ENCODE results near the gene NUDC. TPM values are rescaled to one million over a fixed set of nuclear protein-coding genes. Genes with fewer than 3 reads are reported as not detected.
A peak's percentile ranks its signal among the peaks of the same experiment; 100 is the strongest.
"Not testable (repeated sequence)": the region's sequence is repeated elsewhere in the genome, so short reads cannot be mapped to it uniquely, and the experiment has no call there.

NUDC gene
- total RNA-seq, 2 experiments from 2014 or later, result 85.1 to 91.2 TPM

DNA sequence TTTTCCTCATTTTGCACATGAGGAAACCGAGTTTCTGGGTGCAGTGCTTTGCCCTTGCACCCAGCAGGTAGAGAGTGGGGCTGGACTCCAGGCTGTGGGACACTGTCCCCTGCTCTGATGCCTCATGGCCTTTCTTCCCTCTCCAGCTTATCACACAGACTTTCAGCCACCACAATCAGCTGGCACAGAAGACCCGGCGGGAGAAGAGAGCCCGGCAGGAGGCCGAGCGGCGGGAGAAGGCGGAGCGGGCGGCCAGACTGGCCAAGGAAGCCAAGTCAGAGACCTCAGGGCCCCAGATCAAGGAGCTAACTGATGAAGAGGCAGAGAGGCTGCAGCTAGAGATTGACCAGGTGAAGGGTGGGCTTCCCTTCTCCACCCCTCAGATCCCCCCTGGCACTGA, 19.8 kb downstream of the NUDC start:
- H3K27me3 Mint-ChIP-seq (ENCODE audit: low read depth), result no peaks in the 10 kb centered on the region
- H3K4me1 Mint-ChIP-seq (ENCODE audit: low read depth), result peaks cover 3% of the 10 kb centered on the region
- no peak overlapping the region for H3K27ac Mint-ChIP-seq
- CTCF ChIA-PET, result no interaction called here
- H3K9me3 Mint-ChIP-seq (ENCODE audit: insufficient read depth), result no peaks in the 10 kb centered on the region
- no peak overlapping the region for H3K4me3 Mint-ChIP-seq
- POLR2A ChIA-PET, result no interaction called here
- no peak for DNase-seq
- peaks cover 46% of the 10 kb centered on the region for H3K36me3 Mint-ChIP-seq (ENCODE audit: low read depth)
- ATAC-seq, result no peak

DNA sequence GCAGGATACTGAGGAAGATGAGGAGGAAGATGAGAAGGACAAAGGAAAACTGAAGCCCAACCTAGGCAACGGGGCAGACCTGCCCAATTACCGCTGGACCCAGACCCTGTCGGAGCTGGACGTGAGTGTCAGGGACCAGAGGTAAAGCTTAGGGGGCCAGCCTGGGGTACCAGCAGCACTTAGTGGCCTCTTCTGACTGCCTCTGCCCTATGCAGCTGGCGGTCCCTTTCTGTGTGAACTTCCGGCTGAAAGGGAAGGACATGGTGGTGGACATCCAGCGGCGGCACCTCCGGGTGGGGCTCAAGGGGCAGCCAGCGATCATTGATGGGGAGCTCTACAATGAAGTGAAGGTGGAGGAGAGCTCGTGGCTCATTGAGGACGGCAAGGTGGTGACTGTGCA, 21.1 kb downstream of the NUDC start:
- ChIA-PET POLR2A (no interaction called here), CTCF (interaction anchor here (1.0 to 2.2 kb wide), 2 partner anchors 24 to 104 kb away, joined by 3 to 7 read pairs; no protein-coding TSS in a partner anchor)
- peaks cover 49% of the 10 kb centered on the region for H3K36me3 Mint-ChIP-seq (ENCODE audit: low read depth)
- DNase-seq, result no peak
- no peaks in the 10 kb centered on the region for H3K27me3 Mint-ChIP-seq (ENCODE audit: low read depth)
- no peak for ATAC-seq
- H3K4me1 Mint-ChIP-seq (ENCODE audit: low read depth), result peaks cover 3% of the 10 kb centered on the region
- H3K9me3 Mint-ChIP-seq (ENCODE audit: insufficient read depth), result no peaks in the 10 kb centered on the region
- H3K27ac Mint-ChIP-seq, result no peak overlapping the region
- H3K4me3 Mint-ChIP-seq, result no peak overlapping the region

- H3K27me3 Mint-ChIP-seq (ENCODE audit: low read depth), result no peaks in the 10 kb centered on the region
- ATAC-seq (no peak), DNase-seq (no peak)
- CTCF ChIA-PET, result no interaction called here
- no peak overlapping the region for H3K4me3 Mint-ChIP-seq
- peaks cover 43% of the 10 kb centered on the region for H3K36me3 Mint-ChIP-seq (ENCODE audit: low read depth)
- no peaks in the 10 kb centered on the region for H3K4me1 Mint-ChIP-seq (ENCODE audit: low read depth)
- H3K27ac Mint-ChIP-seq, result no peak overlapping the region
- no peaks in the 10 kb centered on the region for H3K9me3 Mint-ChIP-seq (ENCODE audit: insufficient read depth)
- POLR2A ChIA-PET, result no interaction called here
These were observed 23.6 kb downstream of the NUDC start for GRCh38 chr1:26945138-26945537.

GRCh38 chr1:26945728-26946127, 24.2 kb downstream of the NUDC start:
- Mint-ChIP-seq H3K27me3 (ENCODE audit: low read depth) (no peaks in the 10 kb centered on the region), H3K36me3 (ENCODE audit: low read depth) (peaks cover 43% of the 10 kb centered on the region), H3K9me3 (ENCODE audit: insufficient read depth) (no peaks in the 10 kb centered on the region), H3K27ac (no peak overlapping the region), H3K4me3 (no peak overlapping the region), H3K4me1 (ENCODE audit: low read depth) (no peaks in the 10 kb centered on the region)
- CTCF ChIA-PET, result no interaction called here
- no peak for DNase-seq
- no peak for ATAC-seq
- POLR2A ChIA-PET, result no interaction called here

GRCh38 chr1:26946270-26946669, 24.7 kb downstream of the NUDC start:
- H3K27ac Mint-ChIP-seq, result no peak overlapping the region
- H3K4me1 Mint-ChIP-seq (ENCODE audit: low read depth), result no peaks in the 10 kb centered on the region
- peaks cover 41% of the 10 kb centered on the region for H3K36me3 Mint-ChIP-seq (ENCODE audit: low read depth)
- no peaks in the 10 kb centered on the region for H3K9me3 Mint-ChIP-seq (ENCODE audit: insufficient read depth)
- ChIA-PET CTCF (no interaction called here), POLR2A (no interaction called here)
- DNase-seq, result no peak
- ATAC-seq, result no peak
- H3K27me3 Mint-ChIP-seq (ENCODE audit: low read depth), result no peaks in the 10 kb centered on the region
- no peak overlapping the region for H3K4me3 Mint-ChIP-seq

GRCh38 chr1:26948725-26949057, 27.1 kb downstream of the NUDC start:
- H3K4me1 Mint-ChIP-seq (ENCODE audit: low read depth); H3K9me3 Mint-ChIP-seq (ENCODE audit: insufficient read depth); H3K27ac Mint-ChIP-seq; ATAC-seq; H3K4me3 Mint-ChIP-seq; DNase-seq; H3K27me3 Mint-ChIP-seq (ENCODE audit: low read depth); POLR2A ChIA-PET; CTCF ChIA-PET: not testable (repeated sequence)
- peaks cover 24% of the 10 kb centered on the region for H3K36me3 Mint-ChIP-seq (ENCODE audit: low read depth)

GRCh38 chr1:26949266-26949925, 27.9 kb downstream of the NUDC start:
- Mint-ChIP-seq H3K27me3 (ENCODE audit: low read depth) (no peaks in the 10 kb centered on the region), H3K36me3 (ENCODE audit: low read depth) (peaks cover 24% of the 10 kb centered on the region), H3K9me3 (ENCODE audit: insufficient read depth) (no peaks in the 10 kb centered on the region), H3K4me3 (no peak overlapping the region), H3K4me1 (ENCODE audit: low read depth) (no peaks in the 10 kb centered on the region), H3K27ac (no peak overlapping the region)
- CTCF ChIA-PET, result no interaction called here
- no peak for ATAC-seq
- POLR2A ChIA-PET, result no interaction called here
- DNase-seq, result no peak

DNA sequence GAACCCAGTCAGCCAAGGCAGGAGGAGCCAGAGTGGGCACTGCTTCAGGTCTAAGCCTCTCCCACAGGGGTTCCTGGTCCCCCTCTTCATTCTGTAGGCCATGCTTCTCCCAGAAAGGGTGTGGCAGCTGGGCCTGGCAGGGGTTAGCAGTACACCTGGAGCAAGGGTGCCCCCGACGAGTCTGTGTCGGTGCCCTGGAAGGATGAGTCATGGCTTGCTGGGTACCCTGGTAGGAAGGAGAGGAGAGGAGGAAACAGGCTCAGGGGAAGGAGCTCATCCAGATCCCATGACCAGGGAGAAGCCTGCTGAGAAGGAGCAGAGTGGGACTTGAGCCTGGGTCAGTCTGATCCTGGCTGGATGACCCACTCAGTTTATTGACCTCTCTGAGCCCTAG, 28.4 kb downstream of the NUDC start:
- no peaks in the 10 kb centered on the region for H3K4me1 Mint-ChIP-seq (ENCODE audit: low read depth)
- no peak for ATAC-seq
- H3K4me3 Mint-ChIP-seq, result no peak overlapping the region
- H3K9me3 Mint-ChIP-seq (ENCODE audit: insufficient read depth), result no peaks in the 10 kb centered on the region
- DNase-seq, result no peak
- peaks cover 21% of the 10 kb centered on the region for H3K36me3 Mint-ChIP-seq (ENCODE audit: low read depth)
- ChIA-PET POLR2A (no interaction called here), CTCF (no interaction called here)
- H3K27me3 Mint-ChIP-seq (ENCODE audit: low read depth), result no peaks in the 10 kb centered on the region
- H3K27ac Mint-ChIP-seq, result no peak overlapping the region

DNA sequence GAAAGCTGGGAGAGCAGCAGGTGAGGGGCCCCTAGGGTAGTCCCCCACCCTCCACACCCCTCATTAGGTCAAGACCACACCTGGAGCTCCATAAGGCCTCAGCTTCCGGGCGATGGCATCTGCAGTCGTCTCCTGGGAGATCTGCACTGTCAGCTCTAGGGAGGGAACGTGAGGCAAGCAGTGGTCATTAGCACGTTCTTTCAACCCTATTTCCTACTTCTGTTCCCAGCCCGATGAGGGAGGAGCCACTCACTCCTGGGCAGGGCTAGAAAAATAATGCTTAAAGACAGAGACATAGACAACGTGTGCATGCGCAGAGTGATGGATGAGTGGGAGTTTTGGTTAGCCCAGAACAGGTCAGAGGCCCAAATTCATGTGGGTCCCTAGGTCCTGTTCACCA, 29.1 kb downstream of the NUDC start:
- H3K27me3 Mint-ChIP-seq (ENCODE audit: low read depth), result peaks cover 3% of the 10 kb centered on the region
- POLR2A ChIA-PET, result no interaction called here
- no peak overlapping the region for H3K4me3 Mint-ChIP-seq
- H3K9me3 Mint-ChIP-seq (ENCODE audit: insufficient read depth), result no peaks in the 10 kb centered on the region
- H3K36me3 Mint-ChIP-seq (ENCODE audit: low read depth), result peaks cover 15% of the 10 kb centered on the region
- H3K27ac Mint-ChIP-seq, result no peak overlapping the region
- ATAC-seq (peak; percentile 16), DNase-seq (no peak)
- CTCF ChIA-PET, result no interaction called here
- no peaks in the 10 kb centered on the region for H3K4me1 Mint-ChIP-seq (ENCODE audit: low read depth)

- Mint-ChIP-seq H3K27ac (no peak overlapping the region), H3K36me3 (ENCODE audit: low read depth) (peaks cover 9% of the 10 kb centered on the region), H3K4me3 (no peak overlapping the region), H3K4me1 (ENCODE audit: low read depth) (no peaks in the 10 kb centered on the region), H3K9me3 (ENCODE audit: insufficient read depth) (no peaks in the 10 kb centered on the region), H3K27me3 (ENCODE audit: low read depth) (peaks cover 3% of the 10 kb centered on the region)
- CTCF ChIA-PET, result no interaction called here
- no peak for ATAC-seq
- POLR2A ChIA-PET, result no interaction called here
- no peak for DNase-seq
These were observed 29.7 kb downstream of the NUDC start for GRCh38 chr1:26951216-26951615.

- Mint-ChIP-seq H3K27me3 (ENCODE audit: low read depth) (peaks cover 3% of the 10 kb centered on the region), H3K9me3 (ENCODE audit: insufficient read depth) (no peaks in the 10 kb centered on the region), H3K4me1 (ENCODE audit: low read depth) (no peaks in the 10 kb centered on the region), H3K4me3 (no peak overlapping the region), H3K27ac (no peak overlapping the region), H3K36me3 (ENCODE audit: low read depth) (peaks cover 3% of the 10 kb centered on the region)
- POLR2A ChIA-PET, result interaction anchor here (0.5 kb wide), 1 partner anchor 8 kb away, joined by 3 read pairs; no protein-coding TSS in a partner anchor
- DNase-seq, result no peak
- CTCF ChIA-PET, result no interaction called here
- no peak for ATAC-seq
These were observed 30.4 kb downstream of the NUDC start for GRCh38 chr1:26951821-26952497.

- no peak overlapping the region for H3K4me3 Mint-ChIP-seq
- CTCF ChIA-PET, result no interaction called here
- H3K27ac Mint-ChIP-seq, result no peak overlapping the region
- DNase-seq, result no peak
- peaks cover 10% of the 10 kb centered on the region for H3K27me3 Mint-ChIP-seq (ENCODE audit: low read depth)
- ATAC-seq, result no peak
- H3K9me3 Mint-ChIP-seq (ENCODE audit: insufficient read depth), result no peaks in the 10 kb centered on the region
- POLR2A ChIA-PET, result no interaction called here
- H3K4me1 Mint-ChIP-seq (ENCODE audit: low read depth), result no peaks in the 10 kb centered on the region
- H3K36me3 Mint-ChIP-seq (ENCODE audit: low read depth), result no peaks in the 10 kb centered on the region
These were observed 31.8 kb downstream of the NUDC start for GRCh38 chr1:26953374-26953773.

DNA sequence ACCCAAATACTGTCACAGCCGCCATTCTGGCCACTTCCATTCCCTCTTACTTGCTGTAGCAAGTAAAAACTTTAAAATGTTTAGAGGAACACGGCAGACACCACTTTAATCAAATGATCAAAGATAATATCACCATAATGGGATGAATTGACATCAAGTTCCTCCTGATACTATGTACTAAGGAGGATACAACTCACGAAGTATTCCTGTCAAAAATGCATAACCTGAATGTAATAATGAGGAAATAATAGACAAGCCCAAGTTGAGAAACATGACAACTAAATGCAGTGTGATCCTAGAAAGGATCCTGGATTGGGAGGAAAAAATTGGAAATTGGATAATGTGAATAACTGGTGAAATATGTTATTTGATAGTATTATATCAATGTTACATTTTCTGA, 34.8 kb downstream of the NUDC start:
- ATAC-seq, result no peak
- peaks cover 33% of the 10 kb centered on the region for H3K27me3 Mint-ChIP-seq (ENCODE audit: low read depth)
- peaks cover 2% of the 10 kb centered on the region for H3K36me3 Mint-ChIP-seq (ENCODE audit: low read depth)
- H3K4me1 Mint-ChIP-seq (ENCODE audit: low read depth), result peaks cover 11% of the 10 kb centered on the region
- H3K4me3 Mint-ChIP-seq, result no peak overlapping the region
- DNase-seq, result no peak
- no peaks in the 10 kb centered on the region for H3K9me3 Mint-ChIP-seq (ENCODE audit: insufficient read depth)
- no peak overlapping the region for H3K27ac Mint-ChIP-seq
- POLR2A ChIA-PET, result interaction anchor here (0.6 kb wide), 1 partner anchor 22 kb away, joined by 4 read pairs; no protein-coding TSS in a partner anchor
- CTCF ChIA-PET, result no interaction called here
